ENCODE data around the gene CDKN2AIPNL. TPM values are rescaled to one million over a fixed set of nuclear protein-coding genes. Genes with fewer than 3 reads are reported as not detected.

Gene CDKN2AIPNL
- total and polyA plus RNA-seq, 2 donors (not counting 3 experiments of a cell fraction or from before 2014, with no cell fraction given), result 22.2 to 36.5 TPM

DNA sequence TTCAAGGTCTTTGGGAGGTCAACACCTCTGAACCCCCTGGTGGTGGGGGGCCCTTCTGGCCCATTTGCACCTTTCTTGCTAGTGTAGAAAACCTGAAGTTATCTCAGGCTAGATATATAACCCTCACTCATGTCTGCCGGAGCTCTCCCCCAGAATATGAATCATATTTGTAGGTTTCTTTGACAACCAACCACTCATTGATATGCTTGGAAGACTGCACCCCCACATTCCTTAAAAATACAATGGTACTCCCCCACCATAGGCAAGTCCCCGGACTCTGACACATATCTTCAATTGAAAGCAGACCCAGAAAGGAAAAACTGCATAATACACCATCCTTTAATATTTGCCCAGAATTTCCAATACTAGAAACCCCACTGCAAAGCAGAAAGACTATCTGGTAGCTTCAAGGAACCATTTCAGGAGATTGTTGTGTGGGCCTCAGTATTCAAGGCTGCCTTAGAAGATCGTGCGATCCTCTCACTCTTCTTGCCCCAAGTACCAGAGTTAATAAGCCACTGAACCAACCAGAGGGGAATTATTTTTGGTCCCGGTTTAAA is 41.3 kb downstream of the CDKN2AIPNL start:
- H3K9me3 ChIP-seq (replicated peaks; ENCODE audit: control insufficient read depth, insufficient read depth, low read length), result no peaks in the 10 kb centered on the region
- peaks cover 10% of the 10 kb centered on the region for H4K20me1 ChIP-seq (replicated peaks; ENCODE audit: control insufficient read depth, extremely low read depth, insufficient read depth, low read length)
- ChIA-PET CTCF (no interaction called here), POLR2A (no interaction called here)
- H3K27ac ChIP-seq (ENCODE audit: insufficient read depth, low read depth, low read length), result peak overlapping the region; percentile 97
- intact Hi-C loops (cut with micrococcal nuclease), result loop anchor here (2.0 to 5.0 kb wide), 4 partner anchors 68 to 262 kb away; partner anchors contain the start of gene SAR1B
- FAIRE-seq, result no peak
- peak overlapping the region in 2 of 3 experiments; percentile 37 to 49 for H3K4me3 ChIP-seq (replicated peaks in 1 of 3; ENCODE audit: insufficient read depth in 1 of 3, low read depth in 1 of 3, low read length in 3 of 3)
- BruUV-seq (replicated peaks), result TSS peak; percentile 64
- H3K9ac ChIP-seq (replicated peaks; ENCODE audit: extremely low read depth, insufficient read depth, low read length), result peak overlapping the region; percentile 98
- dilution Hi-C loops (cut with MboI; ENCODE audit: extremely low pct_ligation_motif_present, low sequenced_read_pairs), result no loop called here
- peaks cover 13% of the 10 kb centered on the region for H3K4me1 ChIP-seq (ENCODE audit: control insufficient read depth, extremely low read depth, insufficient read depth, low read length)
- no peaks in the 10 kb centered on the region for H3K27me3 ChIP-seq (ENCODE audit: control insufficient read depth in 2 of 2, insufficient read depth in 2 of 2, low read length in 2 of 2)
- DNase-seq (ENCODE audit: low read depth, low spot score), result no peak
- H3K4me2 ChIP-seq (ENCODE audit: insufficient read depth, low read length), result peak overlapping the region; percentile 67
- no peaks in the 10 kb centered on the region for H3K9me1 ChIP-seq (replicated peaks; ENCODE audit: control insufficient read depth, extremely low read depth, insufficient read depth, low read length)
- peaks cover 39% of the 10 kb centered on the region for H3K79me2 ChIP-seq (ENCODE audit: control insufficient read depth, insufficient read depth, low read length)
- H2AFZ ChIP-seq (ENCODE audit: low read depth, low read length), result peak overlapping the region; percentile 66
- TF ChIP-seq POLR2A (IDR thresholded peaks at IDR 0.05; ENCODE audit: low read depth, low read length), result no peak
- no peak for TF ChIP-seq MYC (IDR thresholded peaks at IDR 0.05; ENCODE audit: low read depth, low read length)
- H3K36me3 ChIP-seq (ENCODE audit: control insufficient read depth in 2 of 2, extremely low read depth in 1 of 2, insufficient read depth in 2 of 2, low read length in 2 of 2), result no peaks in the 10 kb centered on the region

GRCh38 chr5:134365604-134366003 is 46.1 kb downstream of the CDKN2AIPNL start:
- Histone ChIP-seq H3K27me3 (ENCODE audit: control insufficient read depth in 2 of 2, insufficient read depth in 2 of 2, low read length in 2 of 2) (no peaks in the 10 kb centered on the region), H3K9me1 (replicated peaks; ENCODE audit: control insufficient read depth, extremely low read depth, insufficient read depth, low read length) (no peaks in the 10 kb centered on the region), H3K9me3 (replicated peaks; ENCODE audit: control insufficient read depth, insufficient read depth, low read length) (no peaks in the 10 kb centered on the region), H3K27ac (ENCODE audit: insufficient read depth, low read depth, low read length) (no peak overlapping the region), H2AFZ (ENCODE audit: low read depth, low read length) (no peak overlapping the region), H3K4me3 (replicated peaks in 1 of 3; ENCODE audit: insufficient read depth in 1 of 3, low read depth in 1 of 3, low read length in 3 of 3) (no peak overlapping the region), H3K9ac (replicated peaks; ENCODE audit: extremely low read depth, insufficient read depth, low read length) (no peak overlapping the region), H3K79me2 (ENCODE audit: control insufficient read depth, insufficient read depth, low read length) (no peaks in the 10 kb centered on the region), H3K4me2 (ENCODE audit: insufficient read depth, low read length) (no peak overlapping the region), H4K20me1 (replicated peaks; ENCODE audit: control insufficient read depth, extremely low read depth, insufficient read depth, low read length) (no peaks in the 10 kb centered on the region), H3K4me1 (ENCODE audit: control insufficient read depth, extremely low read depth, insufficient read depth, low read length) (peaks cover 8% of the 10 kb centered on the region), H3K36me3 (ENCODE audit: control insufficient read depth in 2 of 2, extremely low read depth in 1 of 2, insufficient read depth in 2 of 2, low read length in 2 of 2) (no peaks in the 10 kb centered on the region)
- dilution Hi-C loops (cut with MboI; ENCODE audit: extremely low pct_ligation_motif_present, low sequenced_read_pairs) (no loop called here), intact Hi-C loops (cut with micrococcal nuclease) (loop anchor here (5.0 kb wide), 1 partner anchor 372 kb away; the partner anchor contains the start of gene CAMLG)
- POLR2A ChIA-PET, result no interaction called here
- no peak for TF ChIP-seq GATA2 (IDR thresholded peaks at IDR 0.05; ENCODE audit: insufficient read depth, insufficient read length, low read depth, low read length)
- TF ChIP-seq, protein P1, sequence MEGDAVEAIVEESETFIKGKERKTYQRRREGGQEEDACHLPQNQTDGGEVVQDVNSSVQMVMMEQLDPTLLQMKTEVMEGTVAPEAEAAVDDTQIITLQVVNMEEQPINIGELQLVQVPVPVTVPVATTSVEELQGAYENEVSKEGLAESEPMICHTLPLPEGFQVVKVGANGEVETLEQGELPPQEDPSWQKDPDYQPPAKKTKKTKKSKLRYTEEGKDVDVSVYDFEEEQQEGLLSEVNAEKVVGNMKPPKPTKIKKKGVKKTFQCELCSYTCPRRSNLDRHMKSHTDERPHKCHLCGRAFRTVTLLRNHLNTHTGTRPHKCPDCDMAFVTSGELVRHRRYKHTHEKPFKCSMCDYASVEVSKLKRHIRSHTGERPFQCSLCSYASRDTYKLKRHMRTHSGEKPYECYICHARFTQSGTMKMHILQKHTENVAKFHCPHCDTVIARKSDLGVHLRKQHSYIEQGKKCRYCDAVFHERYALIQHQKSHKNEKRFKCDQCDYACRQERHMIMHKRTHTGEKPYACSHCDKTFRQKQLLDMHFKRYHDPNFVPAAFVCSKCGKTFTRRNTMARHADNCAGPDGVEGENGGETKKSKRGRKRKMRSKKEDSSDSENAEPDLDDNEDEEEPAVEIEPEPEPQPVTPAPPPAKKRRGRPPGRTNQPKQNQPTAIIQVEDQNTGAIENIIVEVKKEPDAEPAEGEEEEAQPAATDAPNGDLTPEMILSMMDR (IDR thresholded peaks at IDR 0.05; ENCODE audit: extremely low read depth in 1 of 2, insufficient read depth in 1 of 2, low read depth in 1 of 2, low read length in 2 of 2), result no peak
- no peak for TF ChIP-seq FOS (IDR thresholded peaks at IDR 0.05; ENCODE audit: borderline replicate concordance, insufficient read depth, low read length)
- TF ChIP-seq MYC (IDR thresholded peaks at IDR 0.05; ENCODE audit: low read depth, low read length), result no peak
- TF ChIP-seq, protein P2, sequence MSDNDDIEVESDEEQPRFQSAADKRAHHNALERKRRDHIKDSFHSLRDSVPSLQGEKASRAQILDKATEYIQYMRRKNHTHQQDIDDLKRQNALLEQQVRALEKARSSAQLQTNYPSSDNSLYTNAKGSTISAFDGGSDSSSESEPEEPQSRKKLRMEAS (IDR thresholded peaks at IDR 0.05; ENCODE audit: insufficient read depth, insufficient read length), result no peak
- no peak for TF ChIP-seq POLR2A (IDR thresholded peaks at IDR 0.05; ENCODE audit: low read depth, low read length)
- TF ChIP-seq JUN (IDR thresholded peaks at IDR 0.05; ENCODE audit: borderline replicate concordance, insufficient read depth, insufficient read length, low read depth), result no peak
- no peak for TF ChIP-seq EZH2 (IDR thresholded peaks at IDR 0.05; ENCODE audit: borderline replicate concordance, low read depth, low read length, severe bottlenecking)
- no peak for FAIRE-seq
- CTCF ChIA-PET, result no interaction called here
- DNase-seq (ENCODE audit: low read depth, low spot score), result no peak
- no TSS peak for BruUV-seq (replicated peaks)

Data from endothelial cell of umbilical vein (primary cell).